ENCODE measurements around the gene BCL2L1.

BCL2L1 gene

DNA sequence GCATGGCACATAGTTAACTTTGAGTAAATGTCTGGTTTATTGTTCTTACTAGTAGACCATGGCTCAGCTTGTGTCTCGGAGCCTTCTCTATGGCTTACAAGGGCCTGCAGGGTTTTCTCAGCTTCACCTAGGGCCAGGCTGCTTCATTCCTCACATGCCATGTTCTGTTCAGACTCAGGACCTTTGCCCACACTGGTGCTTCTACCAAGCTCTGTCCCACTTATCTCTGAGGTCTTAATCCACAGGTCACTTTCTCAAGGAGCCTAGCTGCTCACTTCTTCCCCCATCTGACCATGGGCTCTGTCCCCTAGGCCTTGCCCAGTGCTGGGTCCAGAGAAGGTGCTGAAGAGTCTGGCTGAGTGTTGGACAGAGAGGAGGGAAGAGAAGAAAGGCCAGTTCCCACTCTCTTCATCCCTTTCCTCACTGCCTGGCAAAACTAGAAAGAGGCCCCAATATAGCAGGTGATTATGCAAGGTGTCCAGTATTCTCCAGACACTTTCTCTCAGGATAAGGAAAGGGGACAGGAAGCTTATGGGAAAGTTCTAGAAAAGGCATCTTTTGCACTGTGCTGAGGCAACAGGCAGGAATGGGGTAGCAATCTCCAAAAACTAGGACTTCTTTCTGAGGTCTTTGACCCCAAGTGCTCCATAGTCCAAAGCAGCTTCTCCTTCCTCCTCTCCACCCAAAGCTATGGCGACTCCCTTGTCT lies 45.0 kb downstream of the BCL2L1 start:
- DNase-seq (ENCODE audit: extremely low read depth, low read depth), result no peak
- TF ChIP-seq, protein P1, sequence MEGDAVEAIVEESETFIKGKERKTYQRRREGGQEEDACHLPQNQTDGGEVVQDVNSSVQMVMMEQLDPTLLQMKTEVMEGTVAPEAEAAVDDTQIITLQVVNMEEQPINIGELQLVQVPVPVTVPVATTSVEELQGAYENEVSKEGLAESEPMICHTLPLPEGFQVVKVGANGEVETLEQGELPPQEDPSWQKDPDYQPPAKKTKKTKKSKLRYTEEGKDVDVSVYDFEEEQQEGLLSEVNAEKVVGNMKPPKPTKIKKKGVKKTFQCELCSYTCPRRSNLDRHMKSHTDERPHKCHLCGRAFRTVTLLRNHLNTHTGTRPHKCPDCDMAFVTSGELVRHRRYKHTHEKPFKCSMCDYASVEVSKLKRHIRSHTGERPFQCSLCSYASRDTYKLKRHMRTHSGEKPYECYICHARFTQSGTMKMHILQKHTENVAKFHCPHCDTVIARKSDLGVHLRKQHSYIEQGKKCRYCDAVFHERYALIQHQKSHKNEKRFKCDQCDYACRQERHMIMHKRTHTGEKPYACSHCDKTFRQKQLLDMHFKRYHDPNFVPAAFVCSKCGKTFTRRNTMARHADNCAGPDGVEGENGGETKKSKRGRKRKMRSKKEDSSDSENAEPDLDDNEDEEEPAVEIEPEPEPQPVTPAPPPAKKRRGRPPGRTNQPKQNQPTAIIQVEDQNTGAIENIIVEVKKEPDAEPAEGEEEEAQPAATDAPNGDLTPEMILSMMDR (IDR thresholded peaks at IDR 0.05; ENCODE audit: low read depth, low read length, missing control alignments), result no peak
- H3K4me3 ChIP-seq (replicated peaks; ENCODE audit: low read depth, low read length), result no peak overlapping the region

DNA sequence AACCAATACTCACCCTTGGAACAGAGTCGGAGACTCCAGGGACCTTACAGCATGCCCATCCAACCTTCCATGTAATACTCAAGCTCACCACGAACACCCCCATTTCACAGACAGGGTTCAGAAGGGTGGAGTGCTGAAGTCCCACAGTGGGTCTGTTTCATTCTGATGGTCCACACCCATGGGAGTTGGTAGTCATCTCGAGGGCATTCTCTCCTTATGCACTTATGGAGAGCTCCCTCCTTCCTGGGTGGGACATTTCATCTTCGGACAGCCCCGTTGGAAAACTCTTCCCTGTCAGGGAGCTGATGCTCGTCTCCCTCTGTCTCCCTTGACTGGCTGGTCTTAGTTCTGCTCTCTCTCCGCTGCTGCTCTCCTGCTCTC lies 46.1 kb downstream of the BCL2L1 start:
- H3K4me3 ChIP-seq (replicated peaks; ENCODE audit: low read depth, low read length), result no peak overlapping the region

DNA sequence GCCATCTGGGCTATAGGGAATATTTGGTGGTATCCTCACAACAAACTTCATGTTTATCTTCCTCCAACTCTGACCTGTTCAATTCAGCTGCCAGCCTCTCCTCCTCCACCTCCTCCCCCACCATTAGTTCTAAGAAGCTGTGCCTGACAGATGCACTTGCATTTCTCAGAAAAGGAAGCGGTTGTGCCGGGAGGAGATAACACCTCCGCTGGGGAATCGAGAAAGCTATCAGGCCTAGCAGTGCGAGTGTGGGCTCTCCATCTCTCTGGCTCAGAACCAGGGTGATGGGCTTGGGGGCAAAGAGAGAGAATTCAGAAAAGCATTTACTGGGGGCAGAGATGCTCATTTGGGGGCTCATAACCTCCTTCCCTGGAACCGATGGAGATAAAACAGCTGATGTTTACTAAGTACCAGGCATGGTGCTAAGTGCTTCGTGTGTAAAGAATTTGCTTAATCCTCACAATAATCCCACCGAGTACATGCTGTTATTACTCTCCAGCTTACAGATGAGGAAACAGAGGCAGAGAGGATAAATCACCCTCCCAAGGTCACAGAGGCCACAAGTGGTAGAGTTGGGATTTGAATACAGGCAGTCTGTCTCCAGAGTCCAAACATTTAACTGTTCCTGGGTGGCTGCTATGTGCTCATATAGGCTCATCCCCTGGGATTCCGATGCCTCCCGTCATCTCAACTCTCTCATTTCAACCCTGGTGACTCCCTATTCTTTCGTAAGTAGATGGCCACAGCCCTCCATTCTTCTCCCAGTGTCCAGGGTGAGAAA lies 46.6 kb downstream of the BCL2L1 start:
- DNase-seq (ENCODE audit: extremely low read depth, low read depth), result no peak
- H3K4me3 ChIP-seq (replicated peaks; ENCODE audit: low read depth, low read length), result no peak overlapping the region
- TF ChIP-seq, protein P1 (IDR thresholded peaks at IDR 0.05; ENCODE audit: low read depth, low read length, missing control alignments), result no peak

More for the DNA sequence above, 46.1 kb downstream of the BCL2L1 start:
- TF ChIP-seq, protein P1 (IDR thresholded peaks at IDR 0.05; ENCODE audit: low read depth, low read length, missing control alignments), result no peak
- no peak for DNase-seq (ENCODE audit: extremely low read depth, low read depth)

DNA sequence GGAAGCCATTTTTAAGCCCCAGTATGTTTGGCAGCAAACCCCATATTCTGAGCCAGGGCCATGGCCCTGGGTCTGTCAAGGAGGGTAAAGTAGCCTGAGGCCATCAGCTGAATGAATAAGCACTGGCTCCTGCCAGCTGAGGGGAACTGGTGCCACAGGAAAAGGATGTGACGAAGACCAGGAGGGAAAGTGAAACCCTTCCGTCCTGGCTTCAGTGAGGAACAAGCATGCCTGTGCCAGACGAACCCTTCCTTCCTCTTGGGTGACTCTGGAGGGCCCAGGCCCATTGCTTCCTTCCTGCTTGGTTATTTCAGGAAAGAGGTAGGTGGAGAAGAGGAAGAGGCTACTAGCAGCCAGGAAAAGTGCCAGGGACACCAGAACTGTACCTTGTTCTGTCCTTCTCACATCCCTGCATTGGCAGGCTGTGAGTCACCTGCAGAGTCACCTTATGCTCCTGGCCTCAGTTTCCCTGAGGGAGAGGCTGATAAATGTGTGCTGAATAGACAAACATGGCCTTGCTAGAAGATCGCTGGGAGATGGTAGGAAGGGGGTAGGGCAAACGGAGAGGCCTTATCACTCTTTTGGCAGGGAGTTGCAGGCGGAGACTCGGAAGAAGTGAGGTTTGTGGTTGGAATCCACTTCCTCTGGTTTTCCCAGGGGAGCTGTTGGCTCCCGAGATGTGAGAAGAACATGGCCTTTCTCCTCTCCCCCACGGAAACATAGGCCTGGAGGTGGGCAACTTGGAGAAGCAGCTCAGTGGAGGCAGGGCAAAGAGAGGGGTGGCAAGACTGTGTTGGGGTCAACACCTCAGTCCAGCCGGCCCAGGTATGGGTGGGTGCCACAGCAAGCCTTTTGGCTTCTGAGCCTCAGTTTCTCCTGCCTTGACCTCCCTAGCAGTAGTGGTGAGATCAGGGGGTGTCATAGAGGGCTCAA lies 47.5 kb downstream of the BCL2L1 start:
- H3K4me3 ChIP-seq (replicated peaks; ENCODE audit: low read depth, low read length), result no peak overlapping the region
- TF ChIP-seq, protein P1 (IDR thresholded peaks at IDR 0.05; ENCODE audit: low read depth, low read length, missing control alignments), result no peak
- DNase-seq (ENCODE audit: extremely low read depth, low read depth), result no peak

DNA sequence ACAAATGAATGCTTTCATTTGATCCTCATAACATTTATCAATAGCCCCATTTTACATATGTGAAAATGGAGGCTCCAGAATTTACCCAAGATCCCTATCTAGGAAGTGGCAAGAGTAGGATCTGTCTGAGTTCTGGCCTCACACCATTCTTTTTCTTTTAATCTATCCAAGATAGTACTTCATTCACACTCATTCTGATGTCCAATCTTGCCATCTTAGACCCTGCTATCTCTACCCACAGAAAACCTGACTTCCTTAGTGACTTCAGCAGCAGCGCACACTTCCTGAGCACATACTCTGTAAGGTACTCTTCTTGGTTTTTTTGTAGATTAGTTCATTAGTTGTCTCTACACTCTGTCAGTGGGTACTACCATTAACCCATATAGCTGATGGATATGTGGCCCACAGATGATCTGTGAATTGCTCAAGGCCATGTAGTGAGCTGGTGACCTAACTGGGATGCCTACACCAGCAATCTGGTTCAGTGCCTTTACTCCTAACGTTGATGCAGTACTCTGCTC lies 48.7 kb downstream of the BCL2L1 start:
- DNase-seq (ENCODE audit: extremely low read depth, low read depth), result no peak
- TF ChIP-seq, protein P1 (IDR thresholded peaks at IDR 0.05; ENCODE audit: low read depth, low read length, missing control alignments), result no peak
- no peak overlapping the region for H3K4me3 ChIP-seq (replicated peaks; ENCODE audit: low read depth, low read length)

DNA sequence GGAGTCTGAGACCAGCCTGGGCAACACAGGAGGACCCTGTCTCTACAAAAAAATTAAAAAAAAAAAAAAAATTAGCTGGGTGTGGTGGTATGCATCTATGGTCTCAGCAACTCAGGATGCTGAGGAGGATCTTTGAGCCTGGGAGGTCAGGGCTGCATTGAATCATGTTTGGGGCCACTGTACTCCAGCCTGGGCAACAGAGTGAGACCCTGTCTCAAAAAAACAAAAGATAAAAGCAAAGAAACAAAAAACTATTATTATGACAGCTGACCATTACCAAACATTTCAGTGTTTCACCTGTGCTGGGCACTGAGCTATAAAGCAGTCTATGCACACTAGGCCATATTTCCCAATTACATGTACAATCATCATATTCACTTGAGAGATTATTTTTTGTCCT lies 49.2 kb downstream of the BCL2L1 start:
- no peak for DNase-seq (ENCODE audit: extremely low read depth, low read depth)
- no peak overlapping the region for H3K4me3 ChIP-seq (replicated peaks; ENCODE audit: low read depth, low read length)
- TF ChIP-seq, protein P1 (IDR thresholded peaks at IDR 0.05; ENCODE audit: low read depth, low read length, missing control alignments), result no peak
